AG04449 (cell line): ENCODE data around the gene TIGD1.

ENCODE experiments used
- CTCF ChIA-PET: fragments of 350-600 bp; formaldehyde crosslinking; extraction: SDS; loops from one replicate; lab custom pipeline; 2021; ENCODE audit warnings: antibody characterized with exemption; lab: Yijun Ruan, JAX
- POLR2A ChIA-PET: fragments of 400-600, 350-600 bp; formaldehyde crosslinking; extraction: SDS; loops from one replicate; lab custom pipeline; 2020; ENCODE audit warnings: antibody characterized with exemption, inconsistent platforms; lab: Yijun Ruan, JAX
- DNase-seq: peaks from one replicate; pipeline ENCODE4 v3.0.0-alpha.2; 2010; ENCODE audit warnings: low read depth, low spot score
- H3K4me3 ChIP-seq: 2 replicates; pipeline ENCODE4 v1.5.1; 2011; ENCODE audit warnings: low read depth, mild to moderate bottlenecking, control low read depth, low read length
- CTCF ChIP-seq: IDR thresholded peaks from one replicate; pipeline ENCODE4 v1.5.1; 2011; ENCODE audit warnings: mild to moderate bottlenecking, moderate library complexity, low read length, control low read depth, inconsistent platforms; ENCODE audit not compliant: insufficient read depth; ENCODE audit errors: missing control alignments

Gene TIGD1

GRCh38 chr2:232520489-232520888, 29.9 kb downstream of the TIGD1 start:
- ChIA-PET CTCF (interaction anchor here (1.0 to 5.5 kb wide), 13 partner anchors 9 to 667 kb away, joined by 3 to 41 read pairs (median 8); no protein-coding TSS in a partner anchor), POLR2A (no interaction called here)
- no peak overlapping the region for H3K4me3 ChIP-seq
- no peak for DNase-seq
- TF ChIP-seq CTCF, result no peak

DNA sequence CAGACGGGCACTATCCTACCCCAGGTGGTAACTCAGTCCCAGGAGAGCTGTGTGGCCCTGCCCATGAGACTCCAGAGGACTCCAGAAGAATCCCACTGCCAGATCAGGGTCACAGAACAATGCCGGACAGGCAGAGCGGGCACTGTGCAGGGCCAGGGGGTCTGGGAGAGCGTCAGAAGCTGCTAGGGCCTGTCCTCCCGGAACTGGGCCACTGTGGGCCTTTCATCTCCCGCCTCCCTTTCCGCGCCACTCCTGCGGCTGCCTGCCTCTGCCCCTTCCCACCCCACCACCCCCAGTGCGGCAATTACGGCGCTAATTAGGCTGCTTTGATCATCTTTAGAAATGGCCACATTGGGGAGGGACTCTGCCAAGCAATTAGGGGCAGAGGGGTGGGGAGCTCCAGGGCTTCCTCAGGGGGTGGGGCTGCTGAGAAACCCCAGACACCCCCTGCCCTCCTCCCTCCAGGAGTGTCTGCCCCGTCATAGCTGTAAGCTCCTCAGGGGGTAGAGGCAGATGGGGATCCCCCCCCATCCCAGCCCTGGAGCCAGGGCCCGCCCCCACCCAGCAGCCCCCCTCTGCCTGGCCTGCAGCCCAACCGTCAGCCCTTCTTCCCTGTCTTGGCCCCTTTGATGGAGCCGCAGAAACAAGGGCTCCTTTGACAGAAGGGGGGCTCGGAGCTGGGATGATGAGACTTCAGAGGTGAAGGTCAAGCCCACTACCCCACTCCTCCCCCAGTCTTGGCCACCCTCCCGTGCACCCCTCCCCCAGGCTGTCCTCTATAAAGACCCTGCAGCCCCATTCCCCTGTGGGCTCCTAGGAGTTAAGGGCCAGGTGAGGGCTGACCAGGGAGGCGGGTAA, 30.5 kb downstream of the TIGD1 start, which contains the start of gene PRSS56:
Gene PRSS56, plus strand, starts transcription at position 808 of the 858 bp plus-strand sequence. CDS start 211 bp downstream, outside the sequence.
- H3K4me3 ChIP-seq, result no peak within 1 kb of the TSS
- ChIA-PET CTCF (interaction anchor here (0.7 to 5.5 kb wide), 13 partner anchors 8 to 667 kb away, joined by 3 to 41 read pairs (median 5); no protein-coding TSS in a partner anchor), POLR2A (no interaction called here)
- no peak for TF ChIP-seq CTCF
- DNase-seq, result no peak

- H3K4me3 ChIP-seq, result no peak overlapping the region
- TF ChIP-seq CTCF, result no peak
- POLR2A ChIA-PET, result no interaction called here
- DNase-seq, result no peak
- CTCF ChIA-PET, result interaction anchor here (0.6 to 4.5 kb wide), 7 partner anchors 10 to 618 kb away, joined by 3 to 38 read pairs (median 3); no protein-coding TSS in a partner anchor
These were observed 31.5 kb downstream of the TIGD1 start for GRCh38 chr2:232518844-232519243.

GRCh38 chr2:232516551-232516950, 33.8 kb downstream of the TIGD1 start:
- DNase-seq, result no peak
- POLR2A ChIA-PET, result no interaction called here
- TF ChIP-seq CTCF, result no peak
- CTCF ChIA-PET, result no interaction called here
- no peak overlapping the region for H3K4me3 ChIP-seq

DNA sequence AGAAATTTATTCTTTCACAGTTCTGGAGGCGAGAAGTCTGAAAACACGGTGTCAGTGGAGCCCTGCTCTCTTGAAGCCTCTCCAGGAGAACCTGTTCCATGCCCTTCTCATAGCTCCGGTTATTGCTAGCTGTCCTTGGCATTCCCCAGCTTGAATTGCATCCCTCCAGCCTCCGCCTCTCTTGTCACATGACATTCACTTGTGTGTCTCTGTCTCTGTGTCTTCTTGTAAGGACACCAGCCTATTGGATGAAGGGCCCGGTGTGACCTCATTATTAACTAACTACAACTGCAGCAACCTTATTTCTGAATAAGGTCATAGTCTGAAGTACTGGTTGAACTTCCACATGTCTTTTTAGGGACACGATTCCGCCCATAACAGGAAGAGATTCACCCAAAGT, 34.7 kb downstream of the TIGD1 start:
- DNase-seq, result no peak
- no peak for TF ChIP-seq CTCF
- ChIA-PET CTCF (interaction anchor here (1.2 kb wide), 1 partner anchor 9 kb away, joined by 6 read pairs; no protein-coding TSS in a partner anchor), POLR2A (no interaction called here)
- no peak overlapping the region for H3K4me3 ChIP-seq

GRCh38 chr2:232513353-232513752, 37.0 kb downstream of the TIGD1 start:
- CTCF ChIA-PET, result interaction anchor here (1.0 to 4.6 kb wide), 2 partner anchors 9 to 20 kb away, joined by 3 to 41 read pairs; partner anchors contain the start of gene PRSS56
- no peak for DNase-seq
- POLR2A ChIA-PET, result no interaction called here
- no peak for TF ChIP-seq CTCF
- no peak overlapping the region for H3K4me3 ChIP-seq
